Activated CD4-positive, CD25-positive, alpha-beta regulatory T cell treated with anti-CD3 and anti-CD28 coated beads, Interleukin-2, amount 50 U/mL, for 72 hours (primary cell): Measurements from ENCODE around the gene ATXN10.
"Not testable (repeated sequence)": the region's sequence is repeated elsewhere in the genome, so short reads cannot be mapped to it uniquely, and the experiment has no call there.

Experiments used
- DNase-seq: peaks from one replicate; pipeline ENCODE4 v3.0.0; 2021

The ATXN10 gene, protein sequence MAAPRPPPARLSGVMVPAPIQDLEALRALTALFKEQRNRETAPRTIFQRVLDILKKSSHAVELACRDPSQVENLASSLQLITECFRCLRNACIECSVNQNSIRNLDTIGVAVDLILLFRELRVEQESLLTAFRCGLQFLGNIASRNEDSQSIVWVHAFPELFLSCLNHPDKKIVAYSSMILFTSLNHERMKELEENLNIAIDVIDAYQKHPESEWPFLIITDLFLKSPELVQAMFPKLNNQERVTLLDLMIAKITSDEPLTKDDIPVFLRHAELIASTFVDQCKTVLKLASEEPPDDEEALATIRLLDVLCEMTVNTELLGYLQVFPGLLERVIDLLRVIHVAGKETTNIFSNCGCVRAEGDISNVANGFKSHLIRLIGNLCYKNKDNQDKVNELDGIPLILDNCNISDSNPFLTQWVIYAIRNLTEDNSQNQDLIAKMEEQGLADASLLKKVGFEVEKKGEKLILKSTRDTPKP

GRCh38 chr22:45671783-45672563 lies at the start of gene ATXN10:
Gene ATXN10 (plus strand): TSS chr22:45671834. CDS start chr22:45672064, 230 bp downstream.
- DNase-seq = peak; percentile 76

DNA sequence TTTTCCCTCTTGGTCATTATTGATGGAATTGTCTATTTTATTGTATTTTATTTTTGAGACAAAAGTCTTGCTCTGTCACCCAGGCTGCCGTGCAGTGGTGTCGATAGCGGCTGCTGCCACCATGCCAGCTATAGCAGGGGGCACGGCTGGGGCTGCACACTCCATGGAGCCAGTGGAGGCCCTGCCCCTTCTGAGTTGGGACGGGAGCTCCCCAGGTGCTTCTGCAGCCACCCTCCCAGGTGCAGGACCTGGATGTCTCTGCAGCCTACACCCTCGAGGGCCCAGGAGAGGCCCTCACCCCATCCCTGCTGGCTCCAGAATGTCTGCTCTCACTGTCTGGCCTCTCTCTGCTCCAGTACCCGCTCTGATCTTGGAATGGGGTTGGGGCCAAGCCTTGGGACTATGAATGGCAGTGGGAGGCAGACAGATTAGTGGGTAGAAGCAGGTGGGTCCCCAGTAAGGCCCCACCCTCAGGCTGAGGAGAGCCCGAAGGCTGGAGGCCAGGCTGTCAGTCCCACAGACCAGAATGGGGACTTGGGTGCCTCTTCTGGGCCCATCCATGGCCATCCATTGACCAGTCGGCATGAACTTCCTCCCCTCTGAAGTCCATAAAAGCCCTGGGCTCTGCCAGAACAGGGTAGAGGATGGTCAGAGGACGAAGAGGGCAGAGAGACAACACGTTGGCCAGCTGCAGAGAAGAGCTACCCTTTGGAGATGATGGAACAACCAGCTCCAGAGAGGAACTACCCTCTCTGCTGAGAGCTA lies 49.6 kb upstream of the ATXN10 start:
- no peak for DNase-seq

GRCh38 chr22:45623464-45624145 lies 48.0 kb upstream of the ATXN10 start:
- DNase-seq = not testable (repeated sequence)

DNA sequence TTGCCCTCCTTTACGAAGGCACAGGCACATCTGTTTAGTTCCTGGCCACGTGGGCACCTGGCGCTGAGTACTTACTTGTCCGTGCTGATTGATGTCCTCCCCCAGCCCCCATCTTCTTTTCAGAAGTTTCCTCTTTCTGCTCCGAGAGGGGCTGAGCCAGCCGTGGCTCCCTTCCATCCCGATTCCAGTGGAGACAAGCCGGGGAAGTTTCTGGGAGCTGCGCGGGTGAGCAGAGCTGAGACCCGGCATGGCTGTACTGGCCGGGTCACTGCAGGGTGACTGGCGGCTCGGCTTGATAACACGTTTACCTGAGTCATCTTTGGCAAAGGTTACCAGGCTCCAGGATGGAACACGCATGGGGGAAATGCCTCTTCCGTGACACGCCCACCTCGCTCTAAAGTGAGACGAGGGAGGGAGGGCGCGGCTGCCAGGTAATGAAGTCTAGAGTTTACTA lies 45.4 kb upstream of the ATXN10 start:
- no peak for DNase-seq

DNA sequence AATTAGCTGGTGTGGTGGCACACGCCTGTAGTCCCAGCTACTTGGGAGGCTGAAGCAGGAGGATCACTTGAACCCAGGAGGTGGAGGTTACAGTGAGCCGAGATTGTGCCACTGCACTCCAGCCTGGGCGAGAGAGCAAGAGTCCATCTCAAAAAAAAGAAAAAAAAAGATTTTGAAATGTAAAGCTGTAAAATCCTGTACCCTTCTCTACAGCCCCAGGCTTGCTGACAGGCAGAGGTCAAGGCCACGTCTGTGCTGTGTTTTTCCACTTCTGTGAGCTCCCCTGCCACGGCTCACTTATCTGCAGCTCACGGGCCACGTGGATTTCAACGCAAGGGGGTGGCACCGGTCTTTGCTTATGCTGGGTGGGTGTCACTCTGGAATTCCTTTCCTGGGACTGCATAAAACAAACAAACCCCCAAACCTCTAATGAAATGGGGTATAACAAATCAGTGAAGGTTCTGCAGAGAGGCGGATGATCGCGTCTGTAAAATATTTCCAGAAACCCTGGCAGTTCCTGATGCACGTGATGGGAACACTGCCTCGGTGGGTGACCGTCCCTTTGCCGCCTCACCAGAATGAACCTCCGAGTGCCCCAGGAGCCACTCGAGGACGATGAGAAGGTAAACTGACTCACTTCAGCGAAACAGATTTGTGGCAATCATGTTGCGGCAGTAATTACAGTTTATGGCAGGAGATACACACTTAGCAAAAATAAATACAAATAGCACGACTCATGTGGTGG lies 44.0 kb upstream of the ATXN10 start:
- DNase-seq = no peak

- DNase-seq = no peak
Observed at GRCh38 chr22:45628515-45628914, 43.1 kb upstream of the ATXN10 start.

DNA sequence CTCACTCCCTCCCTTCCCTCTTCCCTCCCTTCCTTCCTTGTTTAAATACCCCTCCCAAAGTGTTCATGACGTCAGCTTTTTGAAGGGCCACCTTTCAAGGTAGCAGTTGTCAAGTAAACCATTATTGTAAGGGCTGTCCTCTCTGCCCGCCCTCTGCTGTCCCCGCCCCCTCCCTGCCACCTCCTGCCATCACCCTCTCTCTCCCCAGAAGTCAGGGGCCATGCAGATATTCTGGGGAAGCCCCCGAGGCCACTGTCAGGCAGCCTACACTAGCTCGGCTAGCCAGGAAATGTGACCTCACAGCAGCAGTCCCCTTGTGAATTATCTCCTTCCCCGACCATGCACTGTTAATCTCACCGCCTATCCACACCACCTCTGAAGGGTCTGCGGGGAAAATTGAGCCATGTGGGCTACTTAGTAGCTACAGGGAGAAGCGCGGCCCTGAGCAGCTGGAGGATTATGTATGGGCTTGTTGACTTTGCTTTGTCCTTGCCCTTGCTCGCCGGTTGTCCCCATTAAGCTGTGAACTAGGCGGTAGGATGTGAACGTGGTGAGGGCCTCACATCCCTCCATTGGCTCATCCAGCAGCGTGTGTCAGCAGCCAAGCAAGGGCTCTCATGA lies 42.1 kb upstream of the ATXN10 start:
- no peak for DNase-seq

DNA sequence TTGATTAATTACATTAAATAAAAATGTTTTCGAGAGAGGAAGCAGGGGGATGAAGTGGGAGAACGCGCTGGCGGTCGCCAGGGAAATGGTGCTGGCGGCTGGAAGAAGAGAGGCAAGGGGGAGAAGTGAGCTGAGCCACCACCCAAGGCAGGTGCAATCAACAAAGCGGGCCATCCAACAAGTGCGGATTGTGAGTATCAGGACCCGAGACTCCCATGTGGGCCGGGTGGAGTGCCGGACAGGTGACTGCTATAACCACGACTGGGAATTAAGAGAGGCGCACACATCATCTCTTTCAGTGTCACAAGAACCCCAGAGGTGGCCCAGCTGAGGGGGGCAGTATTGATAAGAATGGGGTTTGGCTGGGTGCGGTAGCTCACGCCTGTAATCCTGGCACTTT lies 41.2 kb upstream of the ATXN10 start:
- DNase-seq = no peak

DNA sequence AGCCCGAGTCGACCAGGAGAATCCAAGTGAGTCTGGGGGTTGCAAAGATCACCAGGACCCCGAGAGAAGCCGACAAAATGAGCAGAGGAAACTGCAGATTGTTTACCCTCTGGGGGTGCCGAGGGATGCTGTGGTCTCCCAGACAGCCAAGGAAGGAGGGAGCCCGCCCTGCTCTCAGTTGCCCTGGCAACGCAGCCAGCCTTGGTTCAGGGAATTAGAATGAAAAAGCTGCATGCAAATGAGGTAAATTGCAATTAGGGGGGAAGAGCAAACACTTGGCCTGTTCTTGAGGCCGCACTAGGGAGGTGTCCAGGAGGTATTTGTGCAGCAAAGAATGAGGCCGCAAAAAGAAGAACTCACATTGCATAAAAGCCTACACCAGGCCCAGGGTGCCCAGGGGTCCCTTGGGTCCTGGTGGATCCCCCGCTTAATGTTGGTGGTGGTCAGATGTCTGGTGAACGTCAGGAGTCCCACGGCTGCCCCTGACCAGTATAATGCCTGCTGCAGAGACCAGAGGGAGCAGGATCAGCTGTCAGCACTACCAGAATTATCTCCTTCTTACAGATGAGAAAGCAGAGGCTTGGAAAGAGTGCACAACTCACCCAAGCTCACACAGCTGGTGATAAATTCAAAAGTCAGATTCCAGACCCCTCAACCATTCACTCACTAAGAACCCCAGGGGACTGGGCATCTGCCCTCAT lies 40.3 kb upstream of the ATXN10 start:
- no peak for DNase-seq

- no peak for DNase-seq
Observed at GRCh38 chr22:45631841-45632238, 39.8 kb upstream of the ATXN10 start.

DNA sequence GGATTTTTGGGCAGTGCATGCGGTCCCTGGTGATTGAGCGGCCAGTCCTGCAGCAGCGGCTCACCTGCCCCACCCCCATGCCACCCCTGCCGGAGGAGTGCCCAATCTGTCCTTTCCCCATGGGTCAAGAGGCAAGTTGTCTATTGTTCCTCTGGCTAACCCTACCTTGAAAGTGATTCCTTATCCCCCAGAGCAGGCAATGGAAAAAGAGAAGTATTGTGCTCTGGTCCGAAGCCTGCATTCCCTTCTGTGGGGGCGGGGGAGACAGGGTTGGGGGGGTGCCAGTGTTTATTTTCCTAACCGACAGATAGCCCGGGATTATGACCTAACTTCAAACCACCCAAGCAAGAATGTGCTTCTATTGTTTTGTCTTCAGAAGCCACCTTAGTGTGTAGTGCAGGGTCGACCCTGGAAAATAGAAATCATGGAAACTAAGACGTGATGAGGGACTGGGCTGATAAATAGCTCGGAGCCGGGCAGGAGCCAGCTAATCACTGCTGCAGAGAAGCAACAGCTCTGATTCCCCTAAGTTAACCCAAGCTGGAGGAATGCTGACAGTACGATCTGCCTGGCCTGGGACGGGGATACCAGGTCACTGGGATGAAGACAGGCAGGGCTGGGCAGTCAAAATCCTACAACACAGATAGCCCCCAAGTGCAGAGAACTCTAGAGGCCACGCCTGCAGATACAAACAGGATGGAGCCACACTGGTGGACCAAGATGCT lies 38.7 kb upstream of the ATXN10 start:
- no peak for DNase-seq

DNA sequence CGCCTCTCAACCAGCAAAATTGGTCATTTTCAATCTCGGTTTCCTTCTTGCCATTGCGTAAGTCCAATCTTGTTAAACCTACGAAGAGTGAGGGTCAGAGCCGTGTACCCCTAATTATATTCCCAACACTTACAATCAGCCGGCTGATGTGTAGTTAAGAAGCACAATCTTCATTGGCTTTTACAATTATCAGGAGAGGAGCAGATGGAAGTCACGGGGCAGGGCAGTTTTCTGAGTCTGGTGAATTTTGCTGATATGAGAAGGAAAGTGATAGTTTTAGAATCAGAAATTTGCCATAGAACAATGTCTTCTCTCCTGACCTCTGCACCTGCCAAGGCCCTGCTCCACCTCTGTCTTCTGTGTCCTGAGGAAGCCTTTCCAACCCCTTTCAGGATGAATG lies 35.0 kb upstream of the ATXN10 start:
- DNase-seq = no peak

GRCh38 chr22:45638197-45638596 lies 33.4 kb upstream of the ATXN10 start:
- DNase-seq = no peak

DNA sequence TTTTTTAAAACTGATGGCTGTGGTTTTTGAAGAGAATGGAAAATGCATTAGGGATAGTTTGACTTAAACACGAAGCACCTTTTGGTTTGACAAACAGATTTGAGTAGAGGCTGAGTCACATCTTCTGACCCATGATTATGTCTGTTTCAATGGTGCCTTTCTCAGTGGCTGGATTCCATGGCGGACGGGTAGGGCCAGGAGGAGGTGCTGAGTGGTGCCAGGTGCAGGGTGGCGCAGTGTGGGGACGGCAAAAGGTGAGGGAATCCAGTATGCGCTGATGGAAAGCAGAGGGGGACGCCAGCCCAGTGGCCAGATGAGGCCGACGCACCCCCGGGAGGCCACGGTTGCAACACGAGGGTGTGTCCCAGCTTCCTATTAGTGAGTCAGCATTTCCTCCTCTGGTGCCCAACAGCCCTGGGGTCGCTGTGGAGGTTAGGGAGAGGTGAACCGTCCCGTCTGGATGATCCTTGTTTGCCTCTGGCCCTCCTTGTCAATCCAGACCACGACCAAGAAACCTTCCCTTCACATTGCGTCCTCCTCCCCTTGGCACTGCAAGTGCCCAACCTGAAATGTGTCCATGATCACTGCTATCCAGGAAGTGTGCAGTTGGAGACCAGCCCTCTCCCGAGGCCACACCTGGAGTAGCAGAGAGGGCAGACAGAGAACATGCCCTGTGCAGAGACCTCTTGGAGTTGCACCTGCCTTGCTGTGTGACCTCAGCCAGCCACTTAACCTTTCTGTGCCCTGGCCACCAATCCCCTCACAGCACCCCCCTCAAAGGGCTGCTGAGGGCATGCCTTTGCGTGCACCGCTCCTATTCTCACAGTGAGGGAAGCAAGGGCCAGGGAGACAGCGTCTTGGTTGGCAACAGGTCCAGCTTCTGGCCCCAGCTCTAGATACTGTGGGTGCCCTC lies 32.5 kb upstream of the ATXN10 start:
- DNase-seq = no peak

DNA sequence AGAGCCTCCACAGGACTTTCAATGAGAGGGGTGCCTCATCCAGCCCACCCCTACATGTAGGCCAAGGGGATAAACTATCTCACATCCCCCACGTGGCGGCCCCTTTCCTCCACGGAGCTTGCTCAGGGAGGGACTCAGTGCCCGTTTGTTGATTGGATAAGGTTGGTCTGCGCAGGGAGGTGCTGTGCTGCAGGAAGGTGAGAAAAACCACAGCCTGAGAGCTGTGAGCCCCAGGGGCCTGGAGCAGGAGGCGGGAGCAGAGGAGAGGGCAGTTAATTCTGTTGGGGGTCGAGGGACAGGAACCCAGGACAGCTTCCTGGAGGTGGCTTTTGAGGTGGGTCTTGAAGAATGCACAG lies 31.9 kb upstream of the ATXN10 start:
- no peak for DNase-seq

DNA sequence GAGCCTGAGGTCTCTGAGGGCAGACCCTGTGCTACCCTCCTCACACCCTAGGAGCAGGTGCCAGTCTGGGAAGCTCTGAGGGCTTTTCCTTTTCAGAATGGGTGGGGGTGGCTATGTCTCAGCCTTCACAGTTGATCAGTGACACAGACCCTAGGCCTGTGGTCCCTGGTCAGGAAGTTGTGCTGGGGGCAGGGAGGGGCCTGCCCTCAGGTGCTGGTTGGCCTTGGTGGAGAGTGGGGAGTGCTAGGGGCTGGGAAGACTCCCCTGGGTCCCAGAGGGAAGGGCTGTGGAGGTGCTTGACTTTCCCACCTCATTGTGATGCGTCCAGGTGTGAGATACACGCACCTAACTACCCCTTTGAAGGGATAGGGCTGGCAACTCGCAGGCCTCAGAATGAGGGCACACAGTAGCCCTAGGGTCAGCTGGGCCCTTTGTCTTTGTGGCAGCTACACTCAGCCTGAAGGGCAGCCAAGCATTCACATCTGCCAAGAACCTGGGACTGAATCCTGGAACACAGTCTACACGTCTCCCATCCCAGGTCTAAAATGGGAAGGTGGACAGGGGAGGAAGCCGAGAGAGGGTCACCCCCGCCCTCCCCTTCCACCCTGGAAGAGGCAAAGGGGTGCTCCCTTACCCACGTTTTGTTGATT lies 31.2 kb upstream of the ATXN10 start:
- DNase-seq = no peak

GRCh38 chr22:45640941-45641621 lies 30.6 kb upstream of the ATXN10 start:
- DNase-seq = no peak

GRCh38 chr22:45642986-45643385 lies 28.6 kb upstream of the ATXN10 start:
- no peak for DNase-seq
